Activated T-cell treated with anti-CD3 and anti-CD28 coated beads, Interleukin-2, amount 50 U/mL, for 48 hours (primary cell): ENCODE results near the gene CNTROB.

Experiments
- DNase-seq, 2 experiments: peaks; one replicate each; pipeline ENCODE4 v3.0.0-alpha.2; 2020

The CNTROB gene

GRCh38 chr17:7931709-7932482 is at the start of gene CNTROB, which contains the start of gene TRAPPC1:
Gene CNTROB, plus strand, starts transcription at chr17:7932206. Its CDS starts 874 bp downstream, at chr17:7933080.
Gene TRAPPC1, minus strand, starts transcription at chr17:7931946. Its CDS starts 117 bp downstream, at chr17:7931829.
- DNase-seq, result peak; percentile 99 to 100

- DNase-seq, result no peak
These were observed 49.4 kb upstream of the CNTROB start for GRCh38 chr17:7882629-7883028.

GRCh38 chr17:7883781-7884386 is 48.1 kb upstream of the CNTROB start:
- peak; percentile 41 to 44 for DNase-seq

- DNase-seq, result peak; percentile 37 to 53
These were observed 47.2 kb upstream of the CNTROB start for GRCh38 chr17:7884581-7885366.

GRCh38 chr17:7885367-7886226 is 46.4 kb upstream of the CNTROB start:
- peak; percentile 63 to 71 for DNase-seq

GRCh38 chr17:7886227-7887037 is 45.6 kb upstream of the CNTROB start:
- DNase-seq, result peak; percentile 72 to 73

- no peak for DNase-seq
These were observed 44.9 kb upstream of the CNTROB start for GRCh38 chr17:7887038-7887481.

- peak; percentile 89 to 90 for DNase-seq
These were observed 44.4 kb upstream of the CNTROB start for GRCh38 chr17:7887482-7888183.

- peak; percentile 80 for DNase-seq
These were observed 43.7 kb upstream of the CNTROB start, which contains the start of gene CHD3 for GRCh38 chr17:7888184-7888920. Gene CHD3, plus strand, starts transcription at chr17:7888789. Its CDS starts 212 bp downstream, at chr17:7889001.

GRCh38 chr17:7889166-7889955 is 42.6 kb upstream of the CNTROB start:
- DNase-seq, result peak; percentile 58 to 60

- no peak for DNase-seq
These were observed 38.7 kb upstream of the CNTROB start for GRCh38 chr17:7893187-7893880.

GRCh38 chr17:7894226-7894625 is 37.8 kb upstream of the CNTROB start:
- no peak for DNase-seq

GRCh38 chr17:7894866-7895265 is 37.1 kb upstream of the CNTROB start:
- no peak for DNase-seq

- DNase-seq, result no peak
These were observed 34.9 kb upstream of the CNTROB start for GRCh38 chr17:7897090-7897489.

- DNase-seq, result no peak
These were observed 34.2 kb upstream of the CNTROB start for GRCh38 chr17:7897773-7898172.

GRCh38 chr17:7903154-7904103 is 28.6 kb upstream of the CNTROB start:
- DNase-seq, result no peak

- DNase-seq, result no peak
These were observed 22.9 kb upstream of the CNTROB start for GRCh38 chr17:7909089-7909488.
